22Rv1 (cell line): Measurements from ENCODE around the gene AUP1.

Experiments used
- ZFX ChIP-seq: fragments of 450-650 bp; IDR thresholded peaks from 2 replicates; pipeline ENCODE4 v1.6.1; 2017; ENCODE audit warnings: antibody characterized with exemption, borderline replicate concordance
- TF ChIP-seq, protein P1 (sequence below): fragments of 450-650 bp; IDR thresholded peaks from 2 replicates; pipeline ENCODE4 v1.5.1; 2017; ENCODE audit warnings: mild to moderate bottlenecking

DNA sequence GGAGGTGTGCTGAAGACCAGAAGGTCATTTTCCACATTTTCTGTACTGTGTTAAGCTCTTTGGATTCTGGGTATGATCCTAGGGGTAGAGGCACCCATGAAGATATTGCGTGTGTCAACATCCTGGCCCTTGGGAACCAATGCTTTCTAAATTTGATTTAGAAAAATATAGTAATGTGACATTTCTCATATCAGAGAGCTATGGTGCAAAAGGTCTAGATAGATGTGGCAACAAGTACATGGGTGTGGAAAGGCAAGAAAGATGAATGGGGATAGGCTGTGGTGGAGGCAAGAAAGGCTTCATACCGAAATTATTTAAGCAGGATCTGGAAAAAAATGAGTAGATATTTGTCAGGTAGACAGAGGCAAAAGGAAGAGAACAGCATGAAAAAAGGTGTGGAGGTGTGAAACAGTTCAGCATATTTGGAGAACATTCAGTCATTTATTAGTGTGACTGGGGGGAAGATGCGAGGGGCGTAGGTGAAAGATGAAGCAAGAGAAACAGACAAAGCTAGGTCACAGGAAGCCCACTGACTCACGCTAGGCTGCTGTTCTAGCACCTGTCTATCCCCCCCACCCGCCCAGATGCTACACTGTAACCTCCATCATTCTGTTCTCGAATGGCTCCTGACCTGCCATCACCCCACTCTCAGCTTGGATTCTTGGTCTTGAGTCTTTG is 36.7 kb upstream of the AUP1 start:
- TF ChIP-seq, protein P1, sequence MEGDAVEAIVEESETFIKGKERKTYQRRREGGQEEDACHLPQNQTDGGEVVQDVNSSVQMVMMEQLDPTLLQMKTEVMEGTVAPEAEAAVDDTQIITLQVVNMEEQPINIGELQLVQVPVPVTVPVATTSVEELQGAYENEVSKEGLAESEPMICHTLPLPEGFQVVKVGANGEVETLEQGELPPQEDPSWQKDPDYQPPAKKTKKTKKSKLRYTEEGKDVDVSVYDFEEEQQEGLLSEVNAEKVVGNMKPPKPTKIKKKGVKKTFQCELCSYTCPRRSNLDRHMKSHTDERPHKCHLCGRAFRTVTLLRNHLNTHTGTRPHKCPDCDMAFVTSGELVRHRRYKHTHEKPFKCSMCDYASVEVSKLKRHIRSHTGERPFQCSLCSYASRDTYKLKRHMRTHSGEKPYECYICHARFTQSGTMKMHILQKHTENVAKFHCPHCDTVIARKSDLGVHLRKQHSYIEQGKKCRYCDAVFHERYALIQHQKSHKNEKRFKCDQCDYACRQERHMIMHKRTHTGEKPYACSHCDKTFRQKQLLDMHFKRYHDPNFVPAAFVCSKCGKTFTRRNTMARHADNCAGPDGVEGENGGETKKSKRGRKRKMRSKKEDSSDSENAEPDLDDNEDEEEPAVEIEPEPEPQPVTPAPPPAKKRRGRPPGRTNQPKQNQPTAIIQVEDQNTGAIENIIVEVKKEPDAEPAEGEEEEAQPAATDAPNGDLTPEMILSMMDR, result no peak
- TF ChIP-seq ZFX, result no peak
